Activated CD8-positive, alpha-beta memory T cell treated with anti-CD3 and anti-CD28 coated beads, Interleukin-2, amount 50 U/mL, for 4 hours (primary cell): ENCODE measurements around the gene CTNNA3.

Experiments used
- DNase-seq: peaks from one replicate; pipeline ENCODE4 v3.0.0-alpha.2; 2020

CTNNA3 gene

DNA sequence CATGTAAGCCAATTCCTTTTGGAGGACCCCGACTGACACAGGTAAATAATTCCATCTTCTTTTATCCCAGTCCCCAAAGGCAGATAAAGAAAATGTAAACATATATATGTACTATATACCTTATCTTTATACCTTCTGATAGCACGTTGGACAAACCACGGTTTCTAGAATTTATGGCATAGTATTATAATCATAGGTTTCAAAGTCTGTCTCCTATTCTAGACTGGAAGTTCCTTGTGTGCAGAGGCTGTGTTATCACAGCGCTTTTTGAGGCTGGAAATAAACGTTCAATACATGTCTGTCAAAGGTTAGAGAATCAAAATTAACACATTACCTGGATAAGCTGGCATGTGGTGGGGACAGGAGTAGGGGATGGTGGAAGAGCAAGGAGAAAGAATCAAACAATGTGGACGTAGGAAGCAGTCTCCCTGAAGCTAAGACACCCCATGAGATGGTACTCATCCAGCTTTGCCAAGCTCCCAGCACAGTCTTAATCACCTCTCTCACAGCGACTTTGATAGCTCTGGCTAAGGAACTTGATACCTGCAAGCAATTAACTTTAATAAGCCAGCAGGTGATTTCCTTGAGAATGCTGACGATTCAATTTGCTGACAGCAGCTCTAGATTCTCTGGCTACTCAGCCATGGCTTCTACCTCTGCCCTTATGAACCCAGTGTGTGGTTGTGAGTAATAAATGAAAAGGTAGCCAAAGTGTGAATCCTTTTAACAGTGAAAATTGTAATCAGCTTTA, 978.6 kb downstream of the CTNNA3 start:
- DNase-seq = no peak

DNA sequence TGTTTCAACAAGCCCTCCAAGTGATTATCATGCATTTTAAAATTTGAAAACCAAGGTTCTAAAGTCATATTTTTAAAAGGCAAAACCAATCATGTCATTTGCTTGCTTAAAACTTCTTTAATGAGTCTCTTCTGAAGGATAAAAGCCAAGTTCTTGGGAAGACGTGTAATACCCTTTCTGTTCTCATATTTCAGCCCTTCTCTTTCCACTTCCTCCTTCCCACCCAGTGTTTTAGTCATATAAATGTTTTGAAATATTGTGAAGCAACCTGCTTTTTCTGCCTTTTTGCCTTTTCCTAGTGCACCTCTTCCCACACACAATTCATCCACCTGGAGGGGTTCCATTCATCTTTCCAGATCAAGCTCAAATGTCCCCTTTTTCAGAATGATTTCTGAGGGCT, 981.3 kb downstream of the CTNNA3 start:
- no peak for DNase-seq

DNA sequence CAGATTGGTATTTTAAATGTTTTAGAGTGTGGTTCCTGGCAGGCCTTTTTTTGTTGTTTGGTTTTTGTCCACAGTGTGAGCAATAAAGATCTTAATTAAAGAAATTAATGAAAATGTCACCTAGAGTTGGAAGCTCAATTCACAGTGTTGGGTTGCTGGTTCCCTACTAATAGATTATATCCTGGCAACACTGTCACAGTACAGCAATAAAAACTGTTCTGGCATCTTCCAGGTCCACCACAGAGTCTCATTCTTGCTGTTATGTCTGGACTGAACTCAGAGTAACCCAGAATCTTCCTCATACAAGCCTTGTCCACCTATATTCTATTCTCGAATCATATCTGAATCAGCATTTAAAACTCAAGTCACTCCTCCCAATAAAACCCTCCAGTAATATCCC, 982.6 kb downstream of the CTNNA3 start:
- DNase-seq = no peak

DNA sequence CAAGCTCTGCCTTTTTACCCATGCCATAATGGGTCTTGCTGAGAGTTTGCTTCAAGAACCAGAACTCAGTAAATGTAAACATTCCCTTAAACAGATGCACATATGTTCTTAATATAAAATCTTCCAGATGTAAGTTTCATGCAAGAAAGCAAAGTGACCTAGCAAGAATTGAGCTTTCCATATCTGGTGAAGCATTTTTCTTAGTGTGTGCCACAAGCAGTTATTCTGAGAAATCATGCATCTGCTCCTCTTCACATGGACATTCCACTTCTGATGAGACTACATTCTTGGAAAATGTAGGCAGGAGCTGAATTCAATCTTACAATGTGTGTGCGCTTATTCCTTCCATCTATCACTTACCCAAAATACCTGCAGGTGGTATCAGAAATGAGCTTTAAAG, 997.9 kb downstream of the CTNNA3 start:
- DNase-seq = no peak

DNA sequence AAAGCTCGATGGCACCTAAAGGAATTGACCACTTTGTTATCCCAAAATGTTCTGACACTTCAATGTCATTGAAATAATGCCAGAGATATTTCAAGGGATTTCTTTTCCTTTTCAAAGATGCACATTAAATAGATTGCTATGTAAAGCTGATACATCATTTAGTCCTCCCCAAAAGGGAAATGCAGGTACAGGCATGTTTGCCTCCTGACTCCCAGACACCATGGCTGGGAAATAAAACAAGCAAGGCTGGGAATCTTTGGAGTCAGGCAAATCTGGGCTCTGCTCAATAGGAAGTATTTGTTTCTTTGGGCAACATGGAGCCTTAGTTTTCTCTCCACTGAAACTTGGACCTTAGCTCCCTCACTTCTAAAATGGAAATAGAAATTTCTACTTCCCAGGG, 1000.9 kb downstream of the CTNNA3 start:
- DNase-seq = no peak

DNA sequence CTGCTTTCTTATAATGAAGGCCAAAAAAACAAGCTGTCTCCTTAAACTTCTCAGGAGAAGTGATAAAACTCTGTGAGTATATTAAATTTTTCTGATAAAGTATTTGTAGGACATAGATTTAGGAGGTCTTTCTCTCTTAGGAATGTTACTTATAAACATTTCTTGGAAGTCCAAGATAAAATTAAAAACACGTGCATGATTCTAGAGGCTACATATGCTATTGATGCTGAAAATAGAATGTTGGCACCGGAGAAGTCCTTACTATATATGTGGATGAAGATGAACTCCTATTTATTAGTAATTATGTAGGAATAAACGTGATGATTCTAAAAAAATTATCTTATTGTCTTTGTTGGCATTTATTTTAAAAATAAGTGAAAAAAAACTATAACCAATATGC, 1011.4 kb downstream of the CTNNA3 start:
- no peak for DNase-seq

DNA sequence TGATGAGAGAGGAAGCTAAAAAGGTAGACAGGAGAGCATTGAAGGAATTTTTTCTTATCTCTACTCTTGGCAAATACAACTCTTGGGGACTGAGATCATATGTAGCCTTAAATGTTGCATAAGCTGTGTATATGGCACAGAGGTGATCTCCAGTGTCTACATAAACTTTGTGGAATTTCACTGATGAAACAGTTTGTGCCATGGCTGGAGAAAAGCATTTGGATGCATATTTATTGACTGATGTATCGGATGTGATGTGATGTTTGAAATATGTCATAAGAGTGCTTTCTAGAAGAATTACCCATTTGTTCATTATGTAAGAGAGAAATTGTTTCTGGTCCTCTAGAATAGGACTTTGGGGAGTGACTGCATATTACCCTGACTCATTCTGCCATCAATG, 1015.1 kb downstream of the CTNNA3 start:
- no peak for DNase-seq

DNA sequence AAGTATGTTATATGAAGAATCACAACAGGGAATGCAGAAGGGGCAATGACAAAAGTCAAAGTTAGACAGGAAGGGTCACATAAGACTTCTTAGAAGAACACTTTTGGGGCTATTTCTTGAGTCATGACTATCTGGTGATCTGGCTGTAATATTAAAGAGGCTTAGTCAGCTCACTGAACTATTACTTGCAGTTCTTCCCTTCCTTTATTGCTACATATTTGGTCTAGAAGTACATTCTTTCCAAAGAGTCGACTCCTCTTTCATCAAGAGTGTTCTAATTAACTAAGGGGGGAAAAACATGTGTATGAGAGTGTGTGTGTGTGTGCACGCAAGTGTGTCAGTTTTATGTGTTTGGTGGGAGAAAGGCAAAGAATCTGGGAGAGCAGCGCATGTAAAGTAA, 1017.5 kb downstream of the CTNNA3 start:
- DNase-seq = no peak

DNA sequence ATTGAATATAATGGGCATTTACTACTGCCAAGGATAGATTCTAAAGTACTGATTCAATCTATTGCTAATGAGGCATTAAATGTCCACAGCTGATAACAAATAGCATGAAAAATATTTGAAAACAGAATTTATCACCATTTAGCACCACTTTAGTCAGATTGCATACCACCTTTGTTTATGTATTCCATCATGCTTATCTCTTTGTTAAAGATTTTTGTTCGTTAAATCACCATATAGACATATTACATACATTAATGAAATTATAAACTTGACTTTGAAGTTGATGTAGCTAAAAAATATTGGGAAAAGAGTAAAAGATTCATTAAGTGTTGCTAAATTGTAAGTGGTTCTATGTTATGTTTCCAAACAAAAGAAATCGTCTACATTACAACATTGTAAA, 1022.9 kb downstream of the CTNNA3 start:
- no peak for DNase-seq

DNA sequence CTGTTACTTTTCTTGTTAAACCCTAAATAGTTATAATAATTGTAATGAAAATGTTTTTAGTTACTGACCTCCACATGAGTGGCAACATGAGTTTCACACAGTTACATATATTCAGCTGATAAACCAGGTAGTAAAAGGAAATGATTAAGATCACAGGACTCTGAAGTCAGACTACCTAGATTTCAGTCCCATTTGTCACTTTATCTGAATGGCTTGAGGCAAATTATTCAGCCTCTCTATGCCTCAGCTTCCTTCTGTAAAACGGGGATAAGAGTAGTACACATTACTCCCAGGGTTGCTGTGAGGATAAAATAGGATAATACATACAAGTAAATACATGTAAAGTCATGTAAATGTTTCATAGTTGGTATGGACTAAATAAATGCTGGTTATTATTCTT, 1024.4 kb downstream of the CTNNA3 start:
- DNase-seq = no peak

DNA sequence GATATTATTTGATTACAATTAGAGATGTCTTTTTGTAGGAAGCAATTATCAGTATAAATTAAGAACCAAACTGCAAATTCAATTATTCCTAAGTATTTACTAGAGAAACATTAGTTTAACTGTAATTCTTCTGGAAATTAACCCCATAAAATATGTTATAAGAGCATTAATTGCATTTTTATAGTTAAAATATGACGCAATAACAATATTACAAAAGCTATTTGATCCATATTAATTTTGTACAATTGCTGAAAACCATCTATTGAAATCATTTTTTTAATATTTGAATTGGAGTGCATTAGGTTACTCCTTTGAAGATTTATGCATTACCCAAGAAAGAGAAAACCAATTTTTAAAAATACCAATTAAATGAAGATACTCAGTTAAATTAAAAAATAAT, 1024.9 kb downstream of the CTNNA3 start:
- DNase-seq = no peak

DNA sequence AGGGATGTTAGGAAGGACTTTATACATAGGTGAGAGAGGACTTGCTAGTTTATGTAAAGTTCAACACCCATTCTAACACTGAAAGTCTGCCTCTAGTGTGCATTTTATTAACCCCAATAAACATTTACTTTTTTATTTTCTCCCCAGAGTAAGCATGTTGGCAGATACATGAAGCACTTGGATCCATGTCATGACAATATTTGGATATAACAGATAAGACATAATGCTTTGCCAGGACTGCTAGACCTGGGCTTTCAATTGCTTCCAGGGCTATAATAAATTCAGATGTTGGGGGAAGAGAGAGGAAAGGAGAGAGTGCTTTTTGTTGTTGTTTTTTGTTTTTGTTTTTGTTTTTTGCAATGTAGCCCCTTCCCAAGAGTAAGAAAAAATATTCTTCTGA, 1039.5 kb downstream of the CTNNA3 start:
- no peak for DNase-seq

DNA sequence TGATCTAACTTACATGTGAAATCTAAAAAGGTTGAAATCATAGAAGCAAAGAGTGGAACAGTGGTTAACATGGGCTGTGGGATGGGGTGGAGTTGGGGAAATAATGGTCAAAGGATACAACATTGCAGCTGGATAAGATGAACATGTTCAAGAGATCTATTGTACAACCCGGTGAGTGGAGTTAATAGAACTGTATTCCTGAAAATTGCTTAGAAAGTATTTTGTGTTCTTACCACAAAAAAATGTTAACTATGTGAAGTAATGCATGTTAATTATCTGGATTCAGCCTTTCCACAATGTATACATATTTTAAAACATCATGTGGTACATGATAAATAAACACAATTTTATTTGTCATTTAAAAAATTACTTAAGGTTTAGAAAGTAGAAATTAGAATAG, 1041.1 kb downstream of the CTNNA3 start:
- DNase-seq = no peak

DNA sequence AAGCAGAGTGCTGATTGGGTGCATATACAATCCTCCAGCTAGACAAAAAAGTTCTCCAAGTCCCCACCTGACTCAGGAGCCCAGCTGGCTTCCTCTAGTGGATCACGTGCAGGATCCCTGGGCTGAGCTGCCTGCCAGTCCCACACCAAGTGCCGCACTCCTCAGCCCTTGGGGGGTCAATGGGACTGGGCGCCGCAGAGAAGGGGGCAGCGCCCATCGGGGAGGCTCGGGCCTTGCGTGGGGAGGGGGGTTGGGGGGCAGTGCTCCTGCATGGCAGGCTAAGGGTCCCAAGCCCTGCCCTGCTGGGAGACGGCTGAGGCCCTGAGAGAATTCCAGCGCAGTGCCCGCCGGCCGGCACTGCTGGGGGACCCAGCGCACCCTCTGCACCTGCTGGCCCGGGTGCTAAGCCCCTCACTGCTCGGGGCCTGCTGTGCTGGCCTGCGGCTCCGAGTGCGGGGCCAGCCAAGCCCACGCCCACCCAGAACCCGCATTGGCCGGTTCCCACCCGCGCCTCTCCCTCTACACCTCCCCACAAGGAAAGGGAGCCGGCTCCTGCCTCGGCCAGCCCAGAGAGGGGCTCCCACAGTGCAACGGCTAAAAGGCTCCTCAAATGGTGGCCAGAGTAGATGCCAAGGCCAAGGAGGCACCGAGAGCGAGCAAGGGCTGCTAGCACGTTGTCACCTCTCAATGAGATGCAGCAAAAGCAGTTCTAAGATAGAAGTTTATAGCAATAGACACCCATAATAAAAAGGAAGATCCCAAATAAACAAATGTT, 1044.5 kb downstream of the CTNNA3 start:
- no peak for DNase-seq

DNA sequence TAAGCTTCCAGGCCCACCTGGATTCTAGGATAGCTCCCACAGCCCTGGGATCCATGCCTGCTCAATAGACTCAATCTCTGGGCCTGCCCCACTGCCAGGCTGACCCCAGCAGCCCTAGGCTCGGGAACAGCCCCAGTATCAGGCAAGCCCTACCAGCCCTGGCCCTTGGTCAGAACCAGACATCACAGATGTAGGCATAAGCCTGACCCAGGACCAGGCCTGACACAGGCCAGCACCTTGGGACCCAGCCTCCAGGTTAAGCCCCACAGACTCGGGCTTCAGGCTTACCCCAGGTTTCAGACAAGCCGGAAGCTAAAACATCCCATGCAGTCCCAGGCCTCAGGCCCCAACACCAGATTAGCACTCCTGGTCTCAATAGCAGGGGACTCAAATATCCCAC, 1046.4 kb downstream of the CTNNA3 start:
- no peak for DNase-seq

DNA sequence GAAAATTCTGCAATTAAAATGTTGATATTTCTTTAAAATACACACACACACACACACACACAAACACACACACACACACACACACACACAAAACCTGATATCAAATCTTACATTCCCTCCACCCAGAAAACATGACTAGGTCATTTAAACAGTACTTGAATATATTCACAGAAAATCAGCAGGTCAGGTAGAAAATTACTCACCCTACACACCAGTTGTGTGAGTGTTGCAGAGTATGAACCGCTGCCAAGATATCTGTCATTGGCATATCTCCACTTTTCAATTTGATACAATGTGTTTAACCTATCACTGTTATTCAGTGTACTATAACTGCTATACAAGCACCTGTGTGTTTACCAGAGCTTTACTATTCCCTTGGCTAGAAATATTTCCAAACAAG, 1053.8 kb downstream of the CTNNA3 start:
- DNase-seq = no peak

DNA sequence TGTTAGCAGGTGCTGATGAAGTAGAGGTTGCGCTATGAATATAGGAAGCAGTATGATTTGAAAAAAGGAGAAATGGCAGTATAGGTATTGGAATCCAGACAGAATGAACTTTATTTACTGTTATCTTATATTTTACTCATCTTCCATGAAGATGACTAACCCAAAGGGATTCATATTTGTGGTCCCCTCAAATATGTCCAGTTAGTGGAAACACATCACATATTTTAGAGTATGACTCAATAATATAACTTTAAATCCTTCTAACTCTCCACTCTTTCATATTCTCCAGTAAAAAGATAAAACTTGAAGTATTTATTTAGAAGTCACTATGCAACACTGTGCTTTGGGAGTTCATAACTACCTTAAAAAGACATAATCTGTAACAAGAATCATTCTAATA, 1056.6 kb downstream of the CTNNA3 start:
- no peak for DNase-seq

DNA sequence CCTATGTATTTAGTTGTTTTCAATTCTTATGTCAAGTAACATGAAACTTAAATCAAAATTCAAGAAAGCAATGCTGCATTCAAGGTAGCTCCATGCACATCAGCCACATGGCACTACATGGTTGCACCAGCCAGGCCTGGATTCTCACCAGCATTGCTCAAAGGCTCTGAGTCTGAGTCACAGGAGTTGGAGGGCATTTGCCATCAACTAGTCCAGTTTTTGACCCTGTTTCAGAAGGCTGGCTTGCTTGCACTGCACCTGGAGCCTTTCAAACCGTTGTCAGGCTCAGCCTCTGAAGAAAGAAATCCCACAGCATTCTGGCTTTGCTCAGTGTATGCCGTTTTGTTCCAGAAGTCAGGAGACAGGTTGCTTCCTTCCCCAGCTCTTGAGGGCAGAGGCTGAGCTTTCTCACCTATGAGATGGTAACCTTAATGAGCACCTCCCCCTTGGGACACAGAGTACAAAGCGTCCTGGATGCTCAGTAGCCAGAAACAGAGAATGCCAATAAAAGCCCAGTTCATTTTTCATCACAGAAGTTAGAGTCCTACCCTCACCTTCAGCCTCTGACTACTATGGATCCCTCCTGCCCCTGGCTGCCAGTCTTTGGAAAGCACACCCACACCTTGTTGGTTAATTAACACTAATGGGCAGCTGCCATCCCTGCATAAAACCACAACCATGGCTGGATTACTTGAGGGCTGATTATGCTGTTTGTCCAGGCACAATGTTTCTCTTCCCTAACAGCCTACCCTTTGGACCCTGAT, 1058.5 kb downstream of the CTNNA3 start:
- no peak for DNase-seq

DNA sequence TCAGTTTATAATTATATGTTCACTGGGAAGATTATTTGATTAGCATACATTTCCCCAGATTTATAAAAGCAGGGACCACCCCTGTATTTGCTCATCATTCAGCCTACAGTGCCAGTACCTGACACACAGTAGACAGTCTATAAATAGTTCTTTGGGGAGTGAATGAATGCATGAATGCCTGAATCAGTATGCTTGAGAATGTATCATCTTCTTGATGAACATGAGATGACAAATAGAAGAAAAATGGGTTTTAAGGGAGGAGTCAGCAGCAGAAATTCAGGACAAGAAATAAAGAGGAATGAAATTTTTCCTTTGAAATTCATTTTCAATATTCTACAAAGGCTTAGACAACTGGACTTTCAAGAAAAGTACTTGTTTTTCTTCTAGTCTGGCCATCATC, 1066.0 kb downstream of the CTNNA3 start:
- no peak for DNase-seq

DNA sequence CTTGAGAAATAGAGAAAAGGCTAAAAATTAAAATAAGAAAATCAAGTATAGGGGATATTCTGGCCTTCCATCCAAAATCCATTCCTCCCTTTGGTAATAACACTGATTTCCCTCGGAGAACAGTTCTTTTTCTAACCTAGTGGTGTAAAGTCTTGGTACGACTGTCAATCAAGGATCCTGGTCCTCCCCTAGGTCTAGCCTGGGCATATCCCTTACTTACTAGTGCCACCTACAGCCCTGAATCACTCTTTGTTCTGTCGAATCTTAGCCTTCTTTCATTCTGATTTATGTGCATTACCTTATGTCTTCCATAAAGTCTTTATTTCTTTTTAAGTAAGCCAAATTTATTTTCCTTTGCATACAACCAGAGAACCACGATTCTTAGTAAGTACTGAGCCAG, 1068.8 kb downstream of the CTNNA3 start:
- DNase-seq = no peak

DNA sequence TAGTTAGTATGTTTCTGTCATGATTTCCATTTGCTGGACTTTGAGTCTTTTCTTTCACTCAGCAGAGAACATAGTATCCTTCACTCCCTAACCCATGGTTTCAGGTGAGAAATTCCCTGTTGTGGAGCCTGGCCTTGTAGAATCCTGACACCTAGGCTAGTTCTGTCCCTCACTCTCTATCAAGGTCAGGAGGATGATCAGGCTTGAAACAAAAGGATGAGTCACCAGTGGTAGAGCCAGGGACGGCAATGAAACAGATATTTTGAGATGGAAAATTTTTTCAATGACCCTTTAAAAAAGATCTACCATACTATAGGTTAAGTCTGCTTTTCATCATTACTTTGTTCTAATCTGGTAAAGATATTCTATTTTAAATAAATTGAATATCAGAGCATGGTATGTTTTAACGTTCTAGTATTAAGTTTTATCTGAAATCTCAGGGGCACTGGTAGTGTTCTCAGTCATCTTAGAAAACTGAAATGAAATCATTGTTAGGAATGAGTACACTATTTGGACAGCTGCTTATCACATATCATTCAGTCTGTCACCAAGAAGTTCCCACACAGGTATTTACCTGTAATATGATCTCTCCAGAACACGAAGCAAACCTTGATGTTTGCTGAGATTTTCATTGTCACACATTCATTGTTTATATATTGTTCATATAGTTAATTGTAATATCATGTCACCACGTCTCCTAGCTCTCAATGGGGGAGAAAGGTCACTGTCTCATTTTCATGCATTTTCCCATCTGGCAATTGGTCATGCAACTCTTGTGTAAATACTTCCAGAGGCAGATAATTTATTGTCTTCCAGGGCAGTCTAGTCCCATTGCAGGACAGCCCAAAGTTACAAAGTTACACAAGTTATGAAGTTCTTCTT, 1070.0 kb downstream of the CTNNA3 start:
- no peak for DNase-seq

DNA sequence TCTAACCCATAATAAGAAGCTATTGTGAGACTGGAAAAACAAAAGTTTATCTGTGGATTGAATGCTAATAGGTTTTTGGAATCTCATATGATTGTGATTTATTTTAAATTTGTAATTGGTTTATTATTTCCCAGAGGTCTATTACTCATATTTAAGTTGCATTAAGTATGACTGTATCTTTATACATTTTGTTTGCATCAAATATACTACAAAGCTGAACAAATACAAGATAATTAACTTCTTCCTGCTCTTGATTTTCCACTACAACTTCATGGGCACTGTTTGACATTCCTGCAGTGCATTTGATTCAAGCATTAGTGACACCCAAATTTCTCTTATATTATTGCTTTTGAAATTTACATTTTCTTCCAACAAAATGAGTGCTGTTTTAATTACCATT, 1073.9 kb downstream of the CTNNA3 start:
- no peak for DNase-seq

DNA sequence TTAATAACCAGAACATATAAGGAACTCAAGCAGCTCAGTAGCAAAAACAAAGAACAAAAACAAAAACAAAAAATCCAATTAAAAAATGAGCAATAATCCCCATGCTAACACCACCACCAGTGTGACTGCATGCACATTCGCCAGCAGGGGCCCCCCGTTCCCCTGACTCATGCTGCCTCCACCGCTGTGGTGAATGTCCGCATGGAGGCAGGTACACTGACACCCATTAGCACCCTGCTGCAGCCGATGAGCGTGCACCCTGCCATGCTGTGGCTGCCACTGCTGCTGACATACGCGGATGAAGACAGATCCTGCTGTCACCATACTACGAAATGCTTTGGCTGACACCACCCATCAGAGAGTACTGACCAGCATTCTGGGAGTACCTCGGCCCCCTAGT, 1091.8 kb downstream of the CTNNA3 start:
- no peak for DNase-seq
